Nephron (organoid): ENCODE measurements around the gene CCDC28A.
A peak's percentile ranks its signal among the peaks of the same experiment; 100 is the strongest.

Source experiments
- H3K27ac Mint-ChIP-seq, 3 experiments: 2 replicates each; pipeline ENCODE4 v1.8.0; 2020; ENCODE audit warnings: mixed read lengths in 3 of 3, mild to moderate bottlenecking in 2 of 3, moderate library complexity in 1 of 3
- H3K27me3 Mint-ChIP-seq: 2 replicates; pipeline ENCODE4 v1.8.0; 2021; ENCODE audit warnings: low read depth, mild to moderate bottlenecking, moderate library complexity, mixed read lengths
- H3K36me3 Mint-ChIP-seq: 2 replicates; pipeline ENCODE4 v1.8.0; 2020; ENCODE audit warnings: low read depth, mixed read lengths
- H3K4me1 Mint-ChIP-seq: 2 replicates; pipeline ENCODE4 v1.8.0; 2020; ENCODE audit warnings: mixed read lengths
- H3K4me3 Mint-ChIP-seq, 3 experiments: 2 replicates each; pipeline ENCODE4 v1.8.0; 2020; ENCODE audit warnings: mild to moderate bottlenecking in 3 of 3, mixed read lengths in 3 of 3, moderate library complexity in 2 of 3
- H3K9me3 Mint-ChIP-seq: 2 replicates; pipeline ENCODE4 v1.8.0; 2020; ENCODE audit warnings: mixed read lengths
- CTCF ChIP-seq, 3 experiments: fragments of 200-600 bp; sonication (generic); IDR thresholded peaks; one replicate each; pipeline ENCODE4 v1.5.0; 2021; ENCODE audit warnings: antibody characterized with exemption in 3 of 3; ENCODE audit not compliant: unreplicated experiment in 3 of 3

Gene CCDC28A

GRCh38 chr6:138778331-138778730 is 4.8 kb downstream of the CCDC28A start:
- Mint-ChIP-seq H3K9me3 (no peaks in the 10 kb centered on the region), H3K27ac (no peak overlapping the region), H3K4me1 (peaks cover 2% of the 10 kb centered on the region), H3K4me3 (no peak overlapping the region), H3K27me3 (no peaks in the 10 kb centered on the region), H3K36me3 (peaks cover 24% of the 10 kb centered on the region)
- TF ChIP-seq CTCF (IDR thresholded peaks at IDR 0.05; ENCODE audit: unreplicated experiment in 3 of 3) = no peak

- H3K9me3 Mint-ChIP-seq = no peaks in the 10 kb centered on the region
- H3K27me3 Mint-ChIP-seq = no peaks in the 10 kb centered on the region
- no peak overlapping the region for H3K27ac Mint-ChIP-seq
- TF ChIP-seq CTCF (IDR thresholded peaks at IDR 0.05; ENCODE audit: unreplicated experiment in 3 of 3) = no peak
- H3K36me3 Mint-ChIP-seq = peaks cover 28% of the 10 kb centered on the region
- H3K4me1 Mint-ChIP-seq = no peaks in the 10 kb centered on the region
- no peak overlapping the region for H3K4me3 Mint-ChIP-seq
These were observed 8.7 kb downstream of the CCDC28A start for GRCh38 chr6:138782243-138782642.

- H3K27ac Mint-ChIP-seq = no peak overlapping the region
- no peak overlapping the region for H3K4me3 Mint-ChIP-seq
- no peaks in the 10 kb centered on the region for H3K4me1 Mint-ChIP-seq
- TF ChIP-seq CTCF (IDR thresholded peaks at IDR 0.05; ENCODE audit: unreplicated experiment in 3 of 3) = no peak
- peaks cover 26% of the 10 kb centered on the region for H3K36me3 Mint-ChIP-seq
- H3K27me3 Mint-ChIP-seq = no peaks in the 10 kb centered on the region
- no peaks in the 10 kb centered on the region for H3K9me3 Mint-ChIP-seq
These were observed 11.5 kb downstream of the CCDC28A start for GRCh38 chr6:138785079-138785478.

GRCh38 chr6:138785980-138786379 is 12.4 kb downstream of the CCDC28A start:
- Mint-ChIP-seq H3K4me1 (no peaks in the 10 kb centered on the region), H3K4me3 (no peak overlapping the region), H3K27me3 (no peaks in the 10 kb centered on the region), H3K36me3 (peaks cover 27% of the 10 kb centered on the region), H3K9me3 (no peaks in the 10 kb centered on the region), H3K27ac (no peak overlapping the region)
- no peak for TF ChIP-seq CTCF (IDR thresholded peaks at IDR 0.05; ENCODE audit: unreplicated experiment in 3 of 3)

GRCh38 chr6:138787138-138787537 is 13.6 kb downstream of the CCDC28A start:
- H3K27me3 Mint-ChIP-seq = no peaks in the 10 kb centered on the region
- H3K36me3 Mint-ChIP-seq = peaks cover 30% of the 10 kb centered on the region
- no peaks in the 10 kb centered on the region for H3K4me1 Mint-ChIP-seq
- TF ChIP-seq CTCF (IDR thresholded peaks at IDR 0.05; ENCODE audit: unreplicated experiment in 3 of 3) = no peak
- no peaks in the 10 kb centered on the region for H3K9me3 Mint-ChIP-seq
- H3K27ac Mint-ChIP-seq = no peak overlapping the region
- no peak overlapping the region for H3K4me3 Mint-ChIP-seq

GRCh38 chr6:138795809-138796603 is 22.4 kb downstream of the CCDC28A start, which contains the start of gene ECT2L:
TSS of gene ECT2L (plus strand) at chr6:138796087. CDS start at chr6:138813275, 17,188 bp downstream.
- H3K4me3 Mint-ChIP-seq = peak within 1 kb of the TSS; percentile 63 to 70 (median 69)
- peaks cover 14% of the 10 kb centered on the region for H3K27me3 Mint-ChIP-seq
- H3K36me3 Mint-ChIP-seq = peaks cover 7% of the 10 kb centered on the region
- no peaks in the 10 kb centered on the region for H3K4me1 Mint-ChIP-seq
- H3K9me3 Mint-ChIP-seq = no peaks in the 10 kb centered on the region
- no peak within 1 kb of the TSS for H3K27ac Mint-ChIP-seq
- no peak for TF ChIP-seq CTCF (IDR thresholded peaks at IDR 0.05; ENCODE audit: unreplicated experiment in 3 of 3)
